M059J (cell line): ENCODE measurements around the gene HDAC4. TPM values are rescaled to one million over a fixed set of nuclear protein-coding genes. Genes with fewer than 3 reads are reported as not detected.

ENCODE experiments used
- DNase-seq: peaks from one replicate; pipeline ENCODE4 v3.0.0-alpha.2; 2012; ENCODE audit warnings: low read depth
- total RNA-seq: library from RNA; depleted of rRNA; stranded (reverse); fragments of >200 nt; shearing (Covaris generic); gene quantifications from 2 replicates; pipeline ENCODE4 v1.2.3, GENCODE V29; 2014

Gene HDAC4
- total RNA-seq, 1 experiment from 2014 or later = 3.9 TPM

DNA sequence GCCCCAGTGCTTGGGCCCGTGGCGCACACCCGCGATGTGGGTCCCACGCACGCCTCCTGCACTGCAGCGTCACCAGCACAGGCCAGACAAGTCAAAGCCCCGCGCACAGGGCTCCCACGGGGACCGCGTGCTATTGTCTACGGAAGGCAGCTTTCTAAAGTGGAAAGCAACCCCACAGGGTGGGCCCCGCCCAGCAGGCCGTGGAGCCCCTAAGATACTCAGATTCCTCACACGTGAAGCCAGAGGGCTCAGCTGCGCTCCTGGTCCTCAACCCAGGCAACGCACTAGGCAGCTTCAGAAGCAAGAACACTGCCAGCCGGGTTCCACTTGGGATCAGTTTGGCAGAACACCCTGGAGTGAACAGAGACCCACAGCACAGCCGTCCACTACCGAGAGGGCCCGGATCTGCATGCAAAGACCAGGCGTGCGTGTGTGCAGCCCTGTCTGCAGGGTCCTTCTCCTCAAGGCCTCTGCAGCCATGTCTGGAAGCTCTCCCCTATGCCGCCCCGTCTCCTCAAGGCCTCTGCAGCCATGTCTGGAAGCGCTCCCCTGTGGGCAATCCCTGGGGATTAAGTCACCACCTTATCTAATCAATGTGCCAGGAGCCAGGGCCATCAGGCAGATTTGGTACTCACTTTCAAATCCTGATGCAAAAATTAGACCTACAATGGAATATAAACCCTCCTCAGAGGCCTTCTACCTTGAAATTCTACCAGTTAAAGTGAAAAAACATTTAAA lies 231.3 kb downstream of the HDAC4 start:
- DNase-seq = no peak

DNA sequence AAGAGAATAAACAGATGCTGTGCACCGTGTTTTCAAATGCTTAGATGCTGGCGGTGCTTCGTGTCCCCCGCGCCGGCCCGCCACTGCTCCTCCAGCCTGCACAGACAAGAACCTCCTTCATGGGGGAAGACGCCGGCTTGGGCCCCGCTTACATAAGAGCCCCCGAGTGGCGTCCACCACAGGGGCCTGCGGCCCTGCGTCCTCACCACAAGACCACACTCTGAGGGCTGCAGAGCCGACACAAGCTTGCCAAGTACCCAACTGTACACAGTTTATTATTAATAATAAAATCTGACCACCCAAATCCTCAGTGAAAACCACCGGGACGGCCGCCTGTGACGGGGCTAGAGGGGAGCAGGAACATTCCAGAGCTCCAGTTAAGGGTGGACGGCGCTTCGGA lies 232.2 kb downstream of the HDAC4 start:
- DNase-seq = no peak

DNA sequence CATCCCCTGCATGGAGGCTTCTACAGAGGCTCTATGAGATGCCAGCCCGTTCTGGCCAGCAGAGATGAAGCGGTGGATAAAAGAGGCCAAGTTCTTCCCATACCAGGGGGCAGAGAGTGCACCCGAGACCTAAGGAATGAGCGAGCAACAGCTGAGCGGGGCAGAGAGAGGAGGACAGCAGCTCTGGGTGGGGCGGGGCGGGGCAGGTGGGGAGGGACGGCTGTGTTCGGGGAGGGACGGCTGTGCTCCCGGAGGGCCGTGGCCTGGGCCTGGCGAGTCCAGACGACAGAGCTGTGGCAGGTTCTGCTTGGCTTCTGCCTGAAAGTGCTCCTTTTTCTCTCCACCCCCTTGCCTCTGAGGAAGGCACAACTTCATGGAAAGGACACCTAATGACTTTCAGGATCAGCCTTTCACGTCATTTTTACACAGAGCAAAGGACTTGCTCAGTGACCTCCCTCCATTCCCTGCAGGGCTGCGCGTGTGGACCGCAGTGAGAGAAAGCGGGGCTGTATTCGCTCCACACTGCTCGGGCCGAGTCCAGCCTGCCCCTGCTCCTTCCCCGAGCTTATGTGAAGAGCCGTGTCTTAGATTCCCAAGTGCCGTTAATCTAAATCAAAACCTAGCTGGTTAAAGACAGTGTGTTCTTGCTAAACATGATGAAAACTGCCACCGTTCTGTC lies 232.9 kb downstream of the HDAC4 start:
- no peak for DNase-seq

DNA sequence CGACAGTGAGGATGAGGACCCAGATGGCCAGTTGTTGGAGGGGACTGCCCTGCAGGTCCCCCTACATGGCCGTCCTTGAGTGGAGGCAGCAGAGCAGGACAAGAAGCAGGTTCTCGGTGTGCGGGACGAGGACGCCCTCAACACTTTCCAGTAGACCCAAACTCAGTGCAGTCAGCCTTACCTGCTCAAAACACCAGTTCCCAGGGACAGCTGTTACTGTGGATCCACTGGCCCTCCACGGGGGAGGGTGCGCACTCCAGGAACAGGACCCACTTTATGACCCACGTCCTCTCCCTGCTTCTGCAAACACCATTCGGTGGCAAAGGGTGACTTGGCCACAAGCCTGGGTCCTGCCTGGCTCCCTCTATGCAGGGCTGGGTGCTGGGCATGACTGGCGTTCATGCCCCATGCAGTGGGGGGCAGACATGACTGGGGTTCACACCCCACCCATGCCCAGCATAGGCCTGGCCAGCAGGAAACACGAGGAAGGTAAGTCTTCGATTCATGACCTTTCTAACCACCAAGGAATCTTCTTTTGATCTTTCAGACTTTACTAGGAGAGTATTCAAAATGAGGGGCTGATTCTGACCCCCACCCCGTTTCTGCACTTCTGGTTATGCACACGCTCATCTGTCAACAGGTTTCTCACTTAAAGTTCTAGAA lies 233.7 kb downstream of the HDAC4 start:
- no peak for DNase-seq

DNA sequence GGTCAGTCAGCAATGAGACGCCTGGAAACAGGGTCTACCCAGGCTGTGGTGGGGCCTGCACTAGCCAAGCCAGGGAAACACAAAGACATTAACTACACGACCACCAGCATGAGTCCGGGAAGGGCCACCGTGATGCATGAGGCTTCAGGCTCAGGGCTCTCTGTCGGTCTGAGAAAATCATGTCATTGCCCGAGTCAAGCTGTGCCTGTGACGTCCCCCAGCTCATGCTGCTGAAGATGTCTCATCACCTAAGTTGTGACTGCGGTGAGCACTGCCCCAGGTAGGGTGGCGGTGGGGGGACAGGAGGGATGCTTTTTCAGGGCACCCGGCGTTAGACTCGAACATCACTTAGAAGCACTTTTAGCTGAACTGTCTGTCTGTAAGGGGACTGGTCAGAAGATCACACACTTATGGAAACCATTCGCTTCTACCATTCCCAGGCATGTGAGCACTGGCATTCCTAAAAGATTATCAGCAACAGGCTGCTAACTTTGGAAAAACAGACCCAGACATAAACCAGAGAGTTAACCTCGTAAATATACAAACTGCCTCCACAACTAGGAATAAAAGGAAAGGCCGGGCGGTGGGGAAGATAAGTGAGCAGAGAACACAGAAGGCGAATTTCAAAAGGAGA lies 234.5 kb downstream of the HDAC4 start:
- no peak for DNase-seq

DNA sequence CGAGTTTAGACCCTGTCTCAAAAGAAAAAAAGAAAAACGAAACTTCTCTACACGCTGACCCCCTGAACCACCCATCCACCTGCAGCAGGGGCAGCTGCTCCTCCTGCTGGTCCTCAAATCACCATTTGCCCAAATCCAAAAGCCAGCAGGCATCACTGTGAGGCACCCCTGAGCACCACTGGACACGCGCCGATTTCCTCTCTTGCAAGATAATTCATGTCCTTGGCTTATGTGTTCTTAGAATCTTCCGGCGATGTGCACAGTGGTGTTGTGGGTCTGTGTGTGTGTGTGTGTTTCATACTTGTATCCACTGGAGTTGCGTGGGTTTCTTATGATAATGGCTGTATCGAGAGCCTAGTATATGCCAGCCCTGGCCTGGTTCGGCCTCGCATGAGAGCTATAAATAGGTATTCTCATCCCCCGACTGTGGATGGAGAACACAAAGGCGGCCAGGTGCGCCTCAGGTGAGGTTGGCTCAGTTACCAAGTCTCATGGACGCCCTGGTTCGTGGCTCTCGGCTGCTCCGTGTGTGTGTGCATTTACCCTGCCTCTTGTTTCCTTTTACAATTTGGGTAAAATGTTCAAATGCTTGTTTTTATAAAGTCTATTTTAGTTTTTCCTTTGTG lies 235.5 kb downstream of the HDAC4 start:
- no peak for DNase-seq

DNA sequence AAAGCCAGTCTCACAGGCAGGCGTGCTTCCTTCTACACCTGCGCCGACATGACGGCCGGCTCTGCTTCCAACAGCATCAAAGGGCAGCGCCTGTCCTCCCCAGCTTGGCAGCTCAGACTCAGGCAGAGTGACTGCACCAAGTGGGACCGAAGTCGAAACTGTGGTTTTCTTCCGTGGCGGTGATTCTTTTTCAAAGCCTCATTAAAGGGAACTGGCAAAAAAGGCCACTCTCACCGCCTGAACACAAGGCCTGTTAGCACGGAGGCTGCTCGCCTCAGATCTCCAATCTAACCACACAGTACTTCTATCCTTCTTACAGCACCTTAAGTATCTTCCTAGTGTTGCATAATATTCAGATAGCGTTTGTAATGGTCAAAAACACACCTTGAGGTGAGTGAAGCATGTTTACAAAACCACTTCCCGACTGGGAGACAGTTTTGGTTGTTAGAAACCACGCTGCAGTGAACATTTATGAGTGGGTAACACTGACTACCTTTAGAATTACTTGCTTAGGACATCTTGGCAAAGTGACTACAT lies 236.4 kb downstream of the HDAC4 start:
- DNase-seq = no peak

DNA sequence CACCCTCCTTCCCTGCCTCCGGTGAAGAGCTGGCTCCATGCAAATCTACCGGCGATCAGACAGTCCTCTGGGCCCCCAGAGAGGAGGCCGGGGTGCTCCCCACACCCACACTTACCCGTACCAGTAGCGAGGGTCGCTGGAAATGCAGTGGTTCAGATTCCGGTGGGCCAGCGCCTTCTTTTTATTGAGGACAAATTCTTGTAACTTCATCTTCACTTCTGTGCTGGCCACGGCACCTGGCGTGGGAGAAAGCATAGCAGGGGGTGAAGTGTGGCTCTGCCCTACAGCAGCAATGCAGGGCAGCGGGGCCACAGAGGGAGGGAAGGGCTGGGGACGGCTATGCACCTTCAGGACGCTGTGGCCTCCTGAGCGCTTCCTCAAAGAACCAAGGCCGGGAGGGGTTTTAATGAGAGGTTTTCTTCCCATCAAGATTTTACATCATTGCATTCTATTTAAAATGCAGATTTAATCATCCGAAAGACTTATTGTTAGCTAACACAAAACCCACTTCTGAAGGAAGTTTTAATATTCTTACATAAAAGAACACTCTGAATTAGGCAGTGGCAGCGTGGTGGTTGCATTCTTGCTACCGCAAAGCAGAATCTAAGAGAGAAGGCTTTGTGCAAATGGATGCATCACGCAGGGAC lies 237.0 kb downstream of the HDAC4 start:
- no peak for DNase-seq

DNA sequence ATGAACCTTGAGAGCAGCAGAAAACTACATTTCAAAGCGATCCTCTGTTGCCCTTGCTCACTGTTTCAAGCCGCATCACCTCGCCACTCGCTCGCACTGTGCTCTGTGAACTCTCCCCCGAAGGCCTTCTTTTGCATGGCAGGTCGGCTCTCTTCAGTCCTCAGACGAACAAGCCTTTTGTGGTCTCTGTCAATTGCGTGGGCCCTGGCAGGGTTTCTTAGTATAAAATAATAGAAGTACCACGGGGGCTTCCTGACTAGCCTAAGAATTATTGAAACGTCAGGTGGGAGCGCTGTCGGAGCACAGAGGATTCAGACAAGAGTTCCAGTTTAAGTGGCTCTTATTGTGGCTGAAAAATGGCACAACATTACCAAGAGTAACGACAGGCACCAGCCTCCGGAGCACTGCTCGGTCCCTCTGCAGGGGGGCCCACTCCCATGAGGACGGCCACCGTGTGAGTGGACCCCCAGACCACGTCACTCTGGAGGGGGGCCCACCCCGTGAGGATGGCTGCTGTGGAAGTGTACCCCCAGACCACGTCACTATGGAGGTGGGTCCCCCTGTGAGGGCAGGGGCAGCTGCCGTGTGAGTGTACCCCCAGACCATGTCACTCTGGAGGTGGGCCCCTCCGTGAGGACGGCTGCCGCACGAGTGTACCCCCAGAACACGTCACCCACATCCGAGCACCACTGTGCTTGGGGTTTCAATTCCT lies 237.7 kb downstream of the HDAC4 start:
- no peak for DNase-seq

DNA sequence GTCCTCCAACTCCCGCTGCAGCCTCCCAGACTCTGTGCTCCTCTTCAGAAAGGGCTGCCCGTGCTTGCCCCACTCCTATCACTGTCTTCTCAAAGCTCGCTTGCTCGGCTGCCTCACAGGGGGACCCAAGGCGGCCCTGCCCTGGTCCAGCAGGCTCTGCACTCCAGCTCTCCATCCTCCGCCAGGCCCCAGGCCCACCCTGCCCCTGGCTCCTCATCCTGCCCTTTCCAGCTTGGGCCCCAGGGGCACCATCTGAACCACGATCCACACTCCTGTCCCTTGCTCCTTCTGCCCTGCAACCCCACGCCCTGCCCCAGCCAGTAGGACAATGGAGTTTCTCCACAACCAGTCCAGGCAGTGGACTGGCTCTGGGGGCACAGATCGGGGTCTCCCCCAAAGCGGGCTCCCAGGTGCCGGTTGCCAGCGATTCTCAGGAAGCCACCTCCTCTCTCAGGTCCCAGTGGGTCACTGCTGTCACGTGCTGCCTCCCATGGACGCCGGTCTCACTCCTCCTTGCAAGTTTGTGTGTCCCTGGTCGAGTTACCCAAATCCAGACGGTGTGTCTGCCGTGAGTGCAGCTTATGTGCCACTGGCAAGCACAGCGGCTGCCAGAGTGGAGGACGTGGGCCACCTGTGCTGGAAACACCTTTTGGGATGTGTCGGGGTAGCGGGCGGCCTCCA lies 238.5 kb downstream of the HDAC4 start:
- DNase-seq = no peak

DNA sequence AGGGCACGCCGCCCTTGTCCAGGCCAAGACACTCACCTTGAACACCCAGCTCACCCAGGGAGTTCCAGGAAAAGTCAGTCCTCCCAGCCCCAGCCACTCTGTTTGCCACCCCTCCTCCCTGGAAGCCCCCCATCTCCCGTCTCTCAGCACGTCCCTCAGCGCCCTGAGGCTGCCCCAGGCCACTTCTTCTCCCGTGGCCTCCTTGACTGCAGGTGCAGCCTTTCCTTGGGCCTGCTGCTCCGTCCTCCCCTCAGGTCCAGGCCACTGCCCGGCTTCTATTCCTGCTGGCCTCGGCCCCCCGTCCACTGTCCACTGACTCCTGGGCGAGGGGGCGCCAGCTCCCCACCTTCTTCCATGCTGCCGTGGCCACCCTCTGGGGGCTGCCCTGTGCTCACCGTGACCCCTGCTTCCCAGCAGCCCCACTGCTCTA lies 239.1 kb downstream of the HDAC4 start:
- no peak for DNase-seq

DNA sequence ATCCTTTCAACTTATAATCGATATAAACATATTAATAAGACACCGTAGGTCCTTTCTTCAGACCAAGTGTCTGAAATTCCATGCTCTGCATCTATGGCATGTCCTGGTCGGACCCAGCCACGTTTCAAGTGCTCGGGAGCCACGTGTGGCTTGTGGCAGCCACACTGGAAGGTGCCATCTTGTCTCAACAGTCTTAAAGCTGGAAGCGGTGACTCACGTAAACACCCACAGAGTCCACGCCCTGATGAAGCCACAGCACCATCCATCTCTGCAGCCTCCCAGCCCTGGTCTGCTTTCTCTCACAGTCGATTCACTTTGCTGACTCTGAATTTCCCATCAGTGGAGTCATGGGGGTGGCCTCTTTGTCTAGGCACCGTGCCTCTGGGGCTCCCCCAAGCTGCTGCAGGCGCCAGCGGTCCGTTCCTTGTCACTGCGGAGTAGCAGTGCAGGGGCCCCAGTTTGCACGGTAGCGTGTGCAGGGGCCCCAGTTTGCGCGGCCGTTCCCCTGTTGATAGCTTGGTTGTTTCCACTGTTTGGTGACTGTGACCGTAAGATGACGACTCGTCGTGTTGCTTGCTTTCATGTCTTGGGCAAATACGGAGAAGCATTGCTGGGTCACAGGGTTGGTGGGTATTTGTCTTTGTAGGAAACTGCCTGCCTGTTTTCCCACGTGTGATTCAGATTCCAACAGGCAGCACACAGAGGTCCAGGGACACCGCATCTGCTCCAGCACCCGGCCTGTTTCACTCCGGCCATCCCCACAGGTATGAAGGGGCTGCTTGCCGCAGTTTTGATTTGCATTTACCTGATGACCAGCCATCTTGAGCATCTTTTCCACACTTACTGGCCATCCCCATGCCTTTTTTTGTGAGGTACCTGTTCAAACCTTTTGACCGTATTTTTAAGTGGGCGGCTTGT lies 240.3 kb downstream of the HDAC4 start:
- DNase-seq = no peak

DNA sequence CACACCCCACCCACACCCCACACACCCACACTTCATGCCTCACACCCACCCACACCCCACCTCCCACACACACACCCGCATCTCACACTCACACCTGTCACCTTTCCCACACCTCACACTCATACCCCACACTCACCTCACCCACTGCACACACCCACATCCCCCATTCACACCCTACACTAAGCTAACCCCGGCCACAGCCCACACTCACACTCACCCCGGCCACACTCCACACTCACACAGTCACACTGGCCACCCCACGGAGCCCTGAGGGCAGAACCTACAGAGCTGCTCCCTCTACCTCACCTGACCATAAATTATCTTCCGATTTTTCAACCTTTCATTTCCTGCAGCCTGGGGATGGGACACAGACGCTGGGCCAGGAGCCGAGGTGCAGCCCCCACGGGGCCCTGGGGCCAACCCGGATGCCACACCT lies 241.3 kb downstream of the HDAC4 start:
- no peak for DNase-seq

DNA sequence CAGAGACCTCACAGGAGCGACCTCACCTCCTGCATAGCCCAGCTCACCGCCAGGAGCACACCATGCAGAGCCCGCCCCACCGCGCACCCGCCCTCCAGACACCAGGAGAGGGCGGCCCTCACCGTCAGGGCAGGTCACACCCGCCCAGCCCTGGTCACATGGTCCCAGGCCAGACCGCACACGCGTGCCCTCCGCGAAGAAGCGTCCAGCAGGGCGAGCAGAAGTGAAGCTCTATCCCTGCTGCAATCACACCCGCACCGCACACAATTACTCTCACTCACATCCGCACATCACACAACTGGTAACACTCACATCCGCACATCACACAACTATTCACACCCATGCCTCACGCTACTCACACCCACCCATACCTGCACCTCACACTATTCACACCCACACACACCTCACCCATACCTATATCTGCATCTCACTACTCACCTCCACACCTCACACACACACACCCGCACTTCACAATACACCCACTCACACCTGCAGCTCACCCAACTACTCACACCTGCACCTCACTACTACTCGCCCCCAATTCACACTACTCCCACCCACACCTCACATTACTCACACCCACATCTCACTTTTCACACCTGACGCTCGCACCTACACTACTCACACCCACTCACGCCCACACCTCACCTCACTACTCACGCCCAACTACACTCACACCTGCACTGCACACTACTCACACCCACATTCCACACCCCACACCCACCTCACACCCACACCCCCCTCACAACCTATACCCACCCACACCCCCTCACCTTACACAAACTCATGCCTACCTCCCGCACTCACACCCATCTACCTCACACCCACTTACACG lies 242.0 kb downstream of the HDAC4 start:
- DNase-seq = no peak

DNA sequence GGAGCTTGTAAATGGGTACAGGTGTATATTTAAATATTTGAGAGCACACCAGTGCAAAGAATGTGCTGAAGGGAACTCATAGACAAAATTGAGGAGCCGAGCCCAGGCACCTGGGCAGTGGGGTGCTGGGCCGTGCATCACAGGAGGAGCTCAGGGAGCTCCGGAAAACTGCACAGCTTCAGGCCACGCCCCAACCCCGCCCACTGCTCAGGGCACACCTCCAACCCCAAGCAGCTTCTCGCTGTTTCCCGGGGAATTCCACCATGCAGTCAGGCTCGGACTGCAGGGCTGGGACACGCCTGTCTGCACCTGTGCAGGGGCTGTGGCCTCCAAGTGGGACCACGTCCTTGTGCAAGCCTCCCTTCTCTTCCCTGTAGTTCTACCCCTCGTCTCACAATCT lies 243.0 kb downstream of the HDAC4 start:
- DNase-seq = no peak

DNA sequence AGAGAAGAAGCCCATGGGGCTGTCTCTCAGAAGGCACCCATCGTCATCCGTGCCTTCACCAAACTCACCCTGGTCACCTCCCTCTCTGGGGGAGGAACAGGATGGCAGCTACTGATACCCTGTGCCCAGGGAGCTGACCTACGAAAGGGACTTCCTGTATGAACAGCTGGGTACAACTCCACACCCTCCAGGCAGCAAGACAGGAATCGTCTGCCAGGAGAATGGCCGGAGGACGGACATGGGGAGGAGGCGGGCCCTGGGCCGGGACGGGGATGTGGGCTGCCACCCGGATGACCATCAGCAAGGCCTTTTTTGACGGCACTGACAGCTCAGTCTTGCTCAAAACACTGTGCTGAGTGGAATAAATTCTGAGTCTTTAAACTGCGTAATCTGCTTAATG lies 243.6 kb downstream of the HDAC4 start:
- no peak for DNase-seq

DNA sequence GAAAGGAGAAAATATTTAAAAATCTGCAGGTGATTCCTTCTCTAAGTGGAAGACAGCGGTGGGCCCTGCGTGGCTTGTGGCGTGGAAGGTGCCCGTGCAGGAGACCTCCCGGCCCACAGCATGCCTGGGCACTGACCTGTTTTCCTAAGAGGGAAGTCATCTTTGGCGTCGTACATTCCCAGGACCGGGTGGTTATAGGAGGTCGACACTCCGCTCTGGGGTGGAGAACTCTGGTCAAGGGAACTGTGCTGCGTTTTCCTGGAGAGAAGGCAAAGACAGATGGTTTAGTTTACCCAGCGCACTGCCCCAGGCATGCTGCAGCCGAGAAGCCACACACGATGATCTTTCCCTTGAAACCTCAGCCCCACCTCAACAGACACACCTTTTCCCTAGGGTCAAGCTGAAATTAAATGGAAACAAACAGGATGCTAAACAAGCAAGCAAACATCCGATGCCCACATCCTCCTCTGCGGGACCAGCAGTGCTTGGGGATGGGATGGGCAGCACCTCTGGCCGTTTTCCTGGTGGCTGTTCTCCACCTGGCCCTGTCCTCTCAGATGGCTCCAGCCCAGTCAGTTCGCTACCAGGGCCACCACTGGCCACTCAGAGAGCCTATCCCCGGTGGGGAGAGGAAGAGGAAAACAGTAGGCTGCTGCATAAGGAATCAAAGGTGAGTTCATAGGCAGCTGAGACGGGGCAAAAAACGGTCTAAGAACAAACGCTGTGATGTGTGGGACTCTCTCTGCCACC lies 244.1 kb downstream of the HDAC4 start:
- no peak for DNase-seq
